ENCODE measurements around the gene RAD23B.

DNA sequence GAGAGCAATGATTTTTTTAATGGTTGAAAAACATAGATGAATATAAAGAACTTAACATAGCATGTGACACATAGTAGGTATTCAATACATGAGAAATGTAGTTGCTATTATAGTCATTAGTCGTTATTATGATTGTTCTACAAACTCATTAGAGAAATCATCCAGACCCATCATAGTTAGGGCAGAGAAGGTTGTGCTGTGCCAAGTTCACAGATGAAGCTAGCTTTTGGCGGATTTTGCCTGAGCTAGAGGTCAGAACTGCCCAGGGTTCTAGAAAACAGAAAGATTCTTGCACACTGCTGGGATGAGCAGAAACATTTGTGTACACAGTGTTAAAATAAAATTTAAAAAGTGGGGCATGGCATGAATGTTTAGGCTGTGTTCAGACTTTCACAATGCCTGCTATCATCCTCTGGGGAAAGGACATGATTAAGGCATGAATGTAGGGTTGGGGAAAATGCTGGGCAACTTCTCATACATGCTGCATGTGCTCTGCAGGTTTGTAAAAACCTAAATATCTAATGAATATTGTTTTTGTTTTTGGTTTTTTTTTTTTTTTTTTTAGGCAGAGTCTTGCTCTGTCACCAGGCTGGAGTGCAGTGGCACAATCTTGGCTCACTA lies 33.3 kb upstream of the RAD23B start:
- TF ChIP-seq, protein P1, sequence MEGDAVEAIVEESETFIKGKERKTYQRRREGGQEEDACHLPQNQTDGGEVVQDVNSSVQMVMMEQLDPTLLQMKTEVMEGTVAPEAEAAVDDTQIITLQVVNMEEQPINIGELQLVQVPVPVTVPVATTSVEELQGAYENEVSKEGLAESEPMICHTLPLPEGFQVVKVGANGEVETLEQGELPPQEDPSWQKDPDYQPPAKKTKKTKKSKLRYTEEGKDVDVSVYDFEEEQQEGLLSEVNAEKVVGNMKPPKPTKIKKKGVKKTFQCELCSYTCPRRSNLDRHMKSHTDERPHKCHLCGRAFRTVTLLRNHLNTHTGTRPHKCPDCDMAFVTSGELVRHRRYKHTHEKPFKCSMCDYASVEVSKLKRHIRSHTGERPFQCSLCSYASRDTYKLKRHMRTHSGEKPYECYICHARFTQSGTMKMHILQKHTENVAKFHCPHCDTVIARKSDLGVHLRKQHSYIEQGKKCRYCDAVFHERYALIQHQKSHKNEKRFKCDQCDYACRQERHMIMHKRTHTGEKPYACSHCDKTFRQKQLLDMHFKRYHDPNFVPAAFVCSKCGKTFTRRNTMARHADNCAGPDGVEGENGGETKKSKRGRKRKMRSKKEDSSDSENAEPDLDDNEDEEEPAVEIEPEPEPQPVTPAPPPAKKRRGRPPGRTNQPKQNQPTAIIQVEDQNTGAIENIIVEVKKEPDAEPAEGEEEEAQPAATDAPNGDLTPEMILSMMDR (IDR thresholded peaks at IDR 0.05; ENCODE audit: insufficient read depth, low read length), result no peak
- no peak for TF ChIP-seq GABPA (IDR thresholded peaks at IDR 0.05; ENCODE audit: low read depth)
- TF ChIP-seq, protein P2, sequence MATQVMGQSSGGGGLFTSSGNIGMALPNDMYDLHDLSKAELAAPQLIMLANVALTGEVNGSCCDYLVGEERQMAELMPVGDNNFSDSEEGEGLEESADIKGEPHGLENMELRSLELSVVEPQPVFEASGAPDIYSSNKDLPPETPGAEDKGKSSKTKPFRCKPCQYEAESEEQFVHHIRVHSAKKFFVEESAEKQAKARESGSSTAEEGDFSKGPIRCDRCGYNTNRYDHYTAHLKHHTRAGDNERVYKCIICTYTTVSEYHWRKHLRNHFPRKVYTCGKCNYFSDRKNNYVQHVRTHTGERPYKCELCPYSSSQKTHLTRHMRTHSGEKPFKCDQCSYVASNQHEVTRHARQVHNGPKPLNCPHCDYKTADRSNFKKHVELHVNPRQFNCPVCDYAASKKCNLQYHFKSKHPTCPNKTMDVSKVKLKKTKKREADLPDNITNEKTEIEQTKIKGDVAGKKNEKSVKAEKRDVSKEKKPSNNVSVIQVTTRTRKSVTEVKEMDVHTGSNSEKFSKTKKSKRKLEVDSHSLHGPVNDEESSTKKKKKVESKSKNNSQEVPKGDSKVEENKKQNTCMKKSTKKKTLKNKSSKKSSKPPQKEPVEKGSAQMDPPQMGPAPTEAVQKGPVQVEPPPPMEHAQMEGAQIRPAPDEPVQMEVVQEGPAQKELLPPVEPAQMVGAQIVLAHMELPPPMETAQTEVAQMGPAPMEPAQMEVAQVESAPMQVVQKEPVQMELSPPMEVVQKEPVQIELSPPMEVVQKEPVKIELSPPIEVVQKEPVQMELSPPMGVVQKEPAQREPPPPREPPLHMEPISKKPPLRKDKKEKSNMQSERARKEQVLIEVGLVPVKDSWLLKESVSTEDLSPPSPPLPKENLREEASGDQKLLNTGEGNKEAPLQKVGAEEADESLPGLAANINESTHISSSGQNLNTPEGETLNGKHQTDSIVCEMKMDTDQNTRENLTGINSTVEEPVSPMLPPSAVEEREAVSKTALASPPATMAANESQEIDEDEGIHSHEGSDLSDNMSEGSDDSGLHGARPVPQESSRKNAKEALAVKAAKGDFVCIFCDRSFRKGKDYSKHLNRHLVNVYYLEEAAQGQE (IDR thresholded peaks at IDR 0.05; ENCODE audit: insufficient replicate concordance, low read depth), result no peak

Measured in HL-60 (cell line).